Peyer's patch (tissue), 4 donors: Measurements from ENCODE around the gene WDR5. TPM values are rescaled to one million over a fixed set of nuclear protein-coding genes. Genes with fewer than 3 reads are reported as not detected.

Source experiments
- DNase-seq, 3 donors: peaks; one replicate each; pipeline ENCODE4 v3.0.0-alpha.2; 2017 to 2019
- H3K27ac ChIP-seq, 4 donors: fragments of 200-600 bp; sonication (generic); one replicate each; pipeline ENCODE4 v1.5.1; 2016 to 2019
- H3K27me3 ChIP-seq, 2 donors: fragments of 200-600 bp; sonication (generic); one replicate each; pipeline ENCODE4 v1.5.1; 2019
- H3K36me3 ChIP-seq, 3 donors: fragments of 200-600 bp; sonication (generic); one replicate each; pipeline ENCODE4 v1.5.1; 2016 to 2019
- H3K4me1 ChIP-seq, 4 donors: fragments of 200-600 bp; sonication (generic); one replicate each; pipeline ENCODE4 v1.5.1; 2016 to 2019
- H3K4me3 ChIP-seq, 4 donors: fragments of 200-600 bp; sonication (generic); 1 replicate in 3 of 4; 2 replicates in 1 of 4; pipeline ENCODE4 v1.5.1; 2016 to 2019; ENCODE audit warnings: mild to moderate bottlenecking in 1 of 4
- H3K9me3 ChIP-seq, 4 donors: fragments of 200-600 bp; sonication (generic); one replicate each; pipeline ENCODE4 v1.5.1; 2016 to 2019; ENCODE audit warnings: mild to moderate bottlenecking in 1 of 4
- POLR2A ChIP-seq, 2 donors: fragments of 450-650 bp; IDR thresholded peaks; one replicate each; pipeline ENCODE4 v1.5.1; 2017; ENCODE audit warnings: antibody characterized with exemption in 2 of 2, mild to moderate bottlenecking in 2 of 2, moderate library complexity in 2 of 2
- total RNA-seq, 4 donors: library from RNA; depleted of rRNA; stranded (reverse); fragments of >200 nt; gene quantifications; one replicate each; pipeline ENCODE4 v1.1.0, GENCODE V29; 2016
- TF ChIP-seq, protein P1 (sequence below), 6 experiments: fragments of 450-650 bp in 4 of 6; fragments of 200-600 bp in 2 of 6; sonication (generic) in 1 of 6; IDR thresholded peaks; one replicate each; pipeline ENCODE4 v1.5.1; 2017 to 2019; ENCODE audit warnings: antibody characterized with exemption in 6 of 6, mild to moderate bottlenecking in 3 of 6, moderate library complexity in 1 of 6

WDR5 gene
- total RNA-seq, 4 donors from 2014 or later, result 21.4 to 34.7 (median 24.2) TPM

- no peak overlapping the region for H3K4me3 ChIP-seq
- no peaks in the 10 kb centered on the region for H3K4me1 ChIP-seq
- H3K9me3 ChIP-seq, result no peaks in the 10 kb centered on the region
- peak in 1 of 3 donors; percentile 43 for DNase-seq
- H3K27me3 ChIP-seq, result no peaks in the 10 kb centered on the region
- H3K36me3 ChIP-seq, result no peaks in the 10 kb centered on the region
- no peak overlapping the region for H3K27ac ChIP-seq
- TF ChIP-seq, protein P1, sequence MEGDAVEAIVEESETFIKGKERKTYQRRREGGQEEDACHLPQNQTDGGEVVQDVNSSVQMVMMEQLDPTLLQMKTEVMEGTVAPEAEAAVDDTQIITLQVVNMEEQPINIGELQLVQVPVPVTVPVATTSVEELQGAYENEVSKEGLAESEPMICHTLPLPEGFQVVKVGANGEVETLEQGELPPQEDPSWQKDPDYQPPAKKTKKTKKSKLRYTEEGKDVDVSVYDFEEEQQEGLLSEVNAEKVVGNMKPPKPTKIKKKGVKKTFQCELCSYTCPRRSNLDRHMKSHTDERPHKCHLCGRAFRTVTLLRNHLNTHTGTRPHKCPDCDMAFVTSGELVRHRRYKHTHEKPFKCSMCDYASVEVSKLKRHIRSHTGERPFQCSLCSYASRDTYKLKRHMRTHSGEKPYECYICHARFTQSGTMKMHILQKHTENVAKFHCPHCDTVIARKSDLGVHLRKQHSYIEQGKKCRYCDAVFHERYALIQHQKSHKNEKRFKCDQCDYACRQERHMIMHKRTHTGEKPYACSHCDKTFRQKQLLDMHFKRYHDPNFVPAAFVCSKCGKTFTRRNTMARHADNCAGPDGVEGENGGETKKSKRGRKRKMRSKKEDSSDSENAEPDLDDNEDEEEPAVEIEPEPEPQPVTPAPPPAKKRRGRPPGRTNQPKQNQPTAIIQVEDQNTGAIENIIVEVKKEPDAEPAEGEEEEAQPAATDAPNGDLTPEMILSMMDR (IDR thresholded peaks at IDR 0.05), result no peak
- TF ChIP-seq POLR2A (IDR thresholded peaks at IDR 0.05), result no peak
Observed at GRCh38 chr9:134125413-134126095, 10.3 kb upstream of the WDR5 start.

DNA sequence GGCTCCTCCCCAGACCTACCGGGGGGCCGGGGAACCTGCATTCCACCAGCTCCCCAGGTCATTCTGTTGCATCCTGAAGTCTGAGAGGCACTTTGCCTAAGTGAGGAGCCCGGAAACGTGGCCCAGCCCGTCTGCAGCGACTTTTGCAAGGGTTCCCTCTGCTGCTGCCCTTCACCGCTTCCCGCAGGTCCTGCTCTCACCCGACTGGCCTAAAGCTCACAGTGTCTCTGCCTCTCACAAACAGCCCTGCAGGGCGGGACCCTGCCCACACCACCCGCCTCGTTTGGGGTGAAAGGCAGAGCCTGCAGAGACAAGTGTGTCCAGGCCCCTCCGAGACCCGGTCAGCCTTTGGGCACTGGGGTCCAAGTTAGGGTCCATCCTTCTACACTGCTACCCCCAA, 9.5 kb upstream of the WDR5 start:
- Histone ChIP-seq H3K4me3 (no peak overlapping the region), H3K36me3 (no peaks in the 10 kb centered on the region), H3K27ac (no peak overlapping the region), H3K4me1 (no peaks in the 10 kb centered on the region), H3K9me3 (no peaks in the 10 kb centered on the region), H3K27me3 (no peaks in the 10 kb centered on the region)
- peak in 1 of 3 donors; percentile 25 for DNase-seq
- no peak for TF ChIP-seq POLR2A (IDR thresholded peaks at IDR 0.05)
- TF ChIP-seq, protein P1 (IDR thresholded peaks at IDR 0.05), result no peak

GRCh38 chr9:134127065-134127580, 8.8 kb upstream of the WDR5 start:
- H3K4me3 ChIP-seq, result no peak overlapping the region
- no peaks in the 10 kb centered on the region for H3K9me3 ChIP-seq
- no peaks in the 10 kb centered on the region for H3K27me3 ChIP-seq
- H3K27ac ChIP-seq, result no peak overlapping the region
- H3K36me3 ChIP-seq, result no peaks in the 10 kb centered on the region
- H3K4me1 ChIP-seq, result no peaks in the 10 kb centered on the region
- no peak for TF ChIP-seq POLR2A (IDR thresholded peaks at IDR 0.05)
- TF ChIP-seq, protein P1 (IDR thresholded peaks at IDR 0.05), result no peak
- DNase-seq, result peak in 1 of 3 donors; percentile 28

GRCh38 chr9:134127616-134128015, 8.3 kb upstream of the WDR5 start:
- H3K36me3 ChIP-seq, result no peaks in the 10 kb centered on the region
- no peak overlapping the region for H3K27ac ChIP-seq
- TF ChIP-seq, protein P1 (IDR thresholded peaks at IDR 0.05), result no peak
- no peak for TF ChIP-seq POLR2A (IDR thresholded peaks at IDR 0.05)
- H3K9me3 ChIP-seq, result no peaks in the 10 kb centered on the region
- H3K4me1 ChIP-seq, result no peaks in the 10 kb centered on the region
- H3K4me3 ChIP-seq, result no peak overlapping the region
- no peak for DNase-seq
- no peaks in the 10 kb centered on the region for H3K27me3 ChIP-seq

GRCh38 chr9:134128727-134129679, 6.9 kb upstream of the WDR5 start:
- DNase-seq, result peak in 1 of 3 donors; percentile 36
- Histone ChIP-seq H3K27me3 (no peaks in the 10 kb centered on the region), H3K4me1 (no peaks in the 10 kb centered on the region), H3K9me3 (no peaks in the 10 kb centered on the region), H3K4me3 (no peak overlapping the region), H3K36me3 (no peaks in the 10 kb centered on the region), H3K27ac (no peak overlapping the region)
- no peak for TF ChIP-seq POLR2A (IDR thresholded peaks at IDR 0.05)
- TF ChIP-seq, protein P1 (IDR thresholded peaks at IDR 0.05), result no peak
